NCI-H1694 (cell line): ENCODE results near the gene LYPD8.

Experiments
- DNase-seq: peaks from one replicate; lab custom pipeline; 2025; lab: John Stamatoyannopoulos, UW

The LYPD8 gene

DNA sequence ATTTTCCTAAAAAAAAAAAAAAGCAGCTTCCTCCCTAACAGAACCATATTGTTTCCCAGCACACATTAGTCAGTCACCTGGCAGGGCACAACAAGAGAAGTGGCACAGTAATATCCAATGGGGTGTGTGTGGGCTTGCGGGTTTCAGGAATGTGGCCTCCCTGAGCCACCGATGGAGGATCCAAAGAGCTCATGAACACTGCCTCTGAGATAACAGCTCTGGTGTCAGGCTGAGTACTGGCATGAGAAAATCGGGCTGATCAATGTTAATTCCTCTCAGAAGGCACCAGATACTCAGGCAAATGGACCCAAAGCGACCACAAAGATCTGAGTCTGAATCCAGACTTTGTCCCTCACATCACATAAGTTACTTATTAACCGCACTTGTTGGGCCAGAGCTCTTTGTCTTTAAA is 2.2 kb upstream of the LYPD8 start:
- DNase-seq, result no peak

DNA sequence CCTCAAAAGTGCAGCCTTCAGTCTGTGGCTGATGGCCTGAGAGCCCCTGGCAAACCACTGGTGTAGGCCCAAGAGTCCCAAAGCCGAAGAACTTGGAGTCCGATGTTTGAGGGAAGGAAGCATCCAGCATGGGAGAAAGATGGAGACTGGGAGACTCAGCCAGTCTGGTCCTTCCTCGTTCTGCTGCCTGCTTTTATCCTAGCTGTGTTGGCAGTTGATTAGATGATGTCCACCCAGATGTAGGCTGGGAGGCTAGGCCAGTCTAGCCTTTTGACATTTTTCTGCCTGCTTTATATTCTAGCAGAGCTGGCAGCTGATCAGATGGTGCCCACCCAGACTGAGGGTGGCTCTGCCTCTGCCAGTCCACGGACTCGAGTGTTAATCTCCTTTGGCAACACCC is 1.1 kb upstream of the LYPD8 start:
- DNase-seq, result no peak

DNA sequence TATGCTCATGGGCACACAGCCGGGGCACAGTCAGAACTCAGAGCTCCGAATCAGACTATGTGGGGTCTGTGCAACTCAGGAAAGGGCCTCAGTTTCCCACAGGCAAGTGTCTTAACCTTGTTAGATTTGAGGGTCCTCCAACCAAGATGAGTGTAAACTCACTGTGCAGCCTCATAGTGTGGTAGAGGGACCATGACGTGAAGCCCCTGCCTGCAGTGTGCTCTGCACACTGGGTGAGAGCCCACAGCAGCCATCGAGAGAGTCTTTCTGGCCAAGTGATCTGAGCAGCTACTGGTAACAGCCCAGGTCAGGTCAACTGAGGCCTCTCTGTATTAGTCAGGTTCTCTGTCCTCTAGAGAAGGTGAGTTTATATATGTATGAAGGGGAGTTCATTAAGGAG is 592 bp upstream of the LYPD8 start:
- no peak for DNase-seq

DNA sequence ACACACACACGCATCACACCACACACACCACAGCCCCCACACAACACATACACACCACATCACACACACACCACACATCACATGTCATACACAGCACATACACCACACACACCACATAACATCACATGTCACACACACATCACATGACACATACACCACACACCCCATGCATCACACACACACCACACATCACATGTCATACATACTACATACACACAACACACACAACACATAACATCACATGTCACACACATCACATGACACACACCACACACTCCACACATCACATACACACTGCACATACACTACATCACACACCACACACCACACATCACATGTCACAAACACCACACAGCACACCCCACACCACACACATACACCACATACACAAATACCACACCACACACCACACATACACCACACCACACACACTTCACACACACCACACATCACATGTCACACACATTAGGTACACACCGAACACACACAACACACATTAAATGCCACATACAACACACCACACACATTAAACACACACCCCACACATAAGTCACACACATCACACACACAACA is 1.8 kb downstream of the LYPD8 start:
- no peak for DNase-seq

DNA sequence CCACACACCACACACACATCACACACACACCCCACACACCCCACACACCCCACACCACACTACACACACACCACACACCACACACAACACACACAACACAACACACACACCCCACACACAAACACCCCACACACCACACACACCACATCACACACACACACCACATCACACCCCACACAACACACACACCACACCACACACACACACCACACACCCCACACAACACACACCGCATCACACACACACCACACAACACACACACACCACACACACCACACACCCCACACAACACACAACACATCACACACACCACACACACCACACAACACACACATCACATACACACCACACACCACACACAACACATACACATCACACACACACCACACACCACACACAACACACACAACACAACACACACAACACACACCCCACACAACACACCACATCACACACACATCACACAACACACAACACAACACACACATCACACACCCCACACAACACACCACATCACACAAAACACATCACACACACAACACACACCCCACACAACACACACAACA is 2.4 kb downstream of the LYPD8 start:
- no peak for DNase-seq

DNA sequence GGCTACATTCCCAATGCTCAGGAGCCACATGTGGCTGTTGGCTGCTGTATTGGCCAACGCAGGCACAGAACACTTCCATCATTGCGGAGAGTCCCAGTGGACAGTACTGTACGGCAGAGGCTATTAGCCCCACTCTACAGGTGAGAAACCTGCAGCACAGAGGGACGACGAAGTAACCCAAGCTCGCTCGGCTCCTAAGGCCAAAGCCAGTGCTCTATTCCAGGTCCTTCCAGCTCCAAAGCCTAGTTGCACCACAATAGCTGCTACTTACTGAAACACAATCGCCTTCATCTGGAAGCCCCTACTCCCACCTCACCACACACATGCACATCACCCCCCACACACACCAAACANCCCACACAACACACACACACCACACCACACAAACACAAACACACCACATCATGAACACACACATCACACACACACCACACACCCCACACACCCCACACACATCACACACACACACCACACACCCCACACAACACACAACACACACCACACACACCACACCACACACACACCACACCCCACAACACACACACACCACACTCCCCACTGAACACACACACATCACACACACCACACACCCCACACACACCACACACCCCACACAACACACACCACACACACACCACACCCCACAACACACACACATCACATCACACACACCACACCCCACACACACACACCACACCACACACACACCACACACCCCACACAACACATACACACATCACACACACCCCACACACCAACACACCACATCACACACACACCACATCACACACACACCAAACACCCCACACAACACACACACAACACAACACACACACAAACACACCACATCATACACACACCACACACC is 3.2 kb downstream of the LYPD8 start:
- no peak for DNase-seq

DNA sequence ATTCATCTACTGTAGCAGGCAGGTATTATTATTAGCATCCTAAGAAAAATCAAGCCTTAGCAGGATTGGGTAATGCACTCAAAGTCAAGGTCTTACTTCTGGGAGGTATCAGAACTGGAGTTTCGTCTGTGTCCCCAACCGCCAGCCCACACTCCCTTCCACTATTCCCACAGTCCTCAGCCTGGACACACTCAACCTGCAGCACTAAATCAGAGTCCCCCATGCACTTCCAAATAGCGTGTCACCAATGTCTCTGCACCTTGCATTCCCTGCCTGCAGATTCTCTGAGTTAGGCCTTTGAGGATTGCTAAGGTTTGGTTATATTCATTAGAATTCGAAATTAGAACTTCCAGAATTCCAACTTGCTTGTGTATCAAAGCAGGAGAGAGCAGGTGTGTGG is 3.9 kb downstream of the LYPD8 start:
- DNase-seq, result no peak

DNA sequence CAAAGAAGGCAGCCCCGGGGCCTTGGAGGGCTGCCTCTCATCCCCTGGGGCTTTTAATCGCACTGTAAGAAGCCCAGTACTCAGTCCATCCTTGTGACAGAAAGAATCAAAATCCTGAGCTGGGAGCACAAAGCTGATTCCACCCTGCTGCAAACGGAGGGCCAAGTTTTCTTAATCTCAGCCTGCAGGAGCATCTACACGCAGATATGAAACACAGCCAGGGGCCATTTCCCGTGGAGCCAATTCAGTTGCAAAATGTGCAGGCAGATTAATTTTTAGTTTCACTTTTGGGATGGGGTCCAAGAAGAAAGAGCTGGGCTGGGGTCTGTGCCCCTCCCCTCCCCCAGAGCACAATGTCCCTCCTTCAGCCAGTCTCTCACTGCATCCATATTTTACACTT is 4.4 kb downstream of the LYPD8 start:
- DNase-seq, result no peak

DNA sequence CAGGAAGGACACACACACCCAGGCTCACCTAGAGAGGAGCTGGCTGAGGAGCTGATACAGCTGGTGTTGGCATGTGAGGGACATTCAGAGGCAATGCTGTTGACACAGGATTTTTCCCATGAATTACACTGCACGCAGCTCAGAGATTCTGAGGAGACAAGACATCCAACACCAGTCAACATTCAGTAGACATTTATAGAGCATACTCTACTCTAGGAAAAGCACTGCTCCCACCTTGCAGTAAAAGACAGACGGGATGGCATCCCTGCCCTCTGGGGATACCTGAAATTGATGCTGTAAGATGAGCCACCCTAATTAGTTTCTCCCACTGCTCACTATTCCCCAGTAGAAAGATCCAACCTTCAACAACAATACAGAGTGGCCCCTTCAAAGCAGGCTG is 5.1 kb downstream of the LYPD8 start:
- DNase-seq, result no peak

DNA sequence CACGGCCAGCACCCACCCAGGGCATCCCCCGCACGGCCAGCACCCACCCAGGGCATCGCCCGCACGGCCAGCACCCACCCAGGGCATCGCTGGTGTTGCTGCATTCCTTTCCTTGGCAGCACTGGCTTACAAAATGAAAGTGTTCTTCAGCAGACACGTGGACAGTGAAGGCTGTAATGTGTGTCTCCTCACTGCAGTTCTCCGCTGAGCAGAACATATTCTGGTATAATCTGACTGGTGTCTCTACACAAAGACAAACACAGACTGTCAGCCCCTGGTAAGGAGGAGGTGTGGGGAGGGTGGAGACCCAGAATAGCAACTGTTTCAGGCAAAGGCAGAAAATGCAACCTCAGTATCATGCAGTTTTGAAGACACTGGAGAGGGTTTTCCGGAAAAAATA is 7.3 kb downstream of the LYPD8 start:
- no peak for DNase-seq

DNA sequence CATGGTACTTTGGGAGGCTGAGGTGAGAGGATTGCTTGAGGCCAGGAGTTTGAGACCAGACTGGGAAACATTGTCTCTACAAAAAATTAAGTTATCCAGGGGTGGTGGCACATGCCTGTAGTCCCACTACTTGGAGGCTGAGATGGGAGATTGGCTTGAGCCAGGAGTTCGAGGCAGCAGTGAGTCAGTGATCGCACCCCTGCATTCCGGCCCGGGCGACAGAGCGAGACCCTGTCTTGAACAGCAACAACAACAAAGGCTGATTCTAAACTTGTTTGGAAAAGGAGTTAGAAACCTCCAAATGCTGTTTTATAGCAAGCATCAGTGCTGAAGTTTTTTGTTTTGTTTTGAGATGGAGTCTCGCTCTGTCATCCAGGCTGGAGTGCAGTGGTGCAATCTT is 14.7 kb downstream of the LYPD8 start:
- no peak for DNase-seq

DNA sequence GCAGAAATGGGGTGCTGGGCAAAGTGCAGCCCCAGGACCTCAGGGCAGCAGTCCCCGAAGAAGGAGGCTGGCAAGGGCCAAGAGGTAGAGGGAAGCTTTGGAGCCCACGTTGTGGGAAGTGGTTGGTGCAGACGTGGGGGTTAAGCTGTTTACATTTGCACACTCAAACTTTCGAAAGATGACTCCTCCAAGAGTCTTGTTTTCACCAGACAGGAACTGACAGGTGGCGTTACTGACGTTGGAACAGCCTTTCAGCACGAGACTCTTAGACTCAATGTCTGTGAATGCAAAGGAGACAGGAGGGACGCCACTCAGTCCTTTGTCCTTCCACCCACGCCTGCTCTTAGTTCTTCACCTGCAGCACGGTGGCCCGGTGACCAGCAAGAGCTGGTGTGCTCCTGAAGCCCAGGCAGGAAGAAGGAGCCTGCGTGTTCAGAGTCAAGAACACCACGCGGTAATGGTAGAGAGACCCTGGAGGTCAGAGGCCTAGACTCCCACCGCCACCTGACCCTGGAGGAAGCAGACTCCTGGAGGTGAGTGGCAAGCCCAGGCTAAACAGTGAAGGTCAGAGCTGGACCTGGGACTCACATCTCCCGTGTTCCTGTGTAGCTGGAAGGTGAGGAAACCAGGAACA is 15.9 kb downstream of the LYPD8 start:
- no peak for DNase-seq

DNA sequence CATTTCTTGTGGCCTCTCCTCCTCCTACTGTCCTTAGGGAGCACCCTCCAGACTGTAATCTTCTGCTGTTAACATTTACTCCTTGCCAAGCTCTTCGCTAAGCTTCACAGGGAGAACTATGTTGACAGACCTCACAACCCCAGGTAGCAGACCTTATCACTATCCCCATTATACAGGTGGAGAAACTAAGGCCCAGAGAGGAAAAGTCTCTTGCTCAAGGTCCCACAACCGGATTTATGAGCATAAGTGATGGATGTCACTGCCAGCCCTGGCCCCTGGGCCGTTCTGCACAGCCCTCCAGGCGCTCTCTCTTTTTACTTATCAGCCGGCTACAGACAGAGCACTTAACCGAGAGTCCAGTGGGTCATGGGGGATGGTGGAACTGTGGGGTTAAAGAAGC is 18.1 kb downstream of the LYPD8 start:
- no peak for DNase-seq

DNA sequence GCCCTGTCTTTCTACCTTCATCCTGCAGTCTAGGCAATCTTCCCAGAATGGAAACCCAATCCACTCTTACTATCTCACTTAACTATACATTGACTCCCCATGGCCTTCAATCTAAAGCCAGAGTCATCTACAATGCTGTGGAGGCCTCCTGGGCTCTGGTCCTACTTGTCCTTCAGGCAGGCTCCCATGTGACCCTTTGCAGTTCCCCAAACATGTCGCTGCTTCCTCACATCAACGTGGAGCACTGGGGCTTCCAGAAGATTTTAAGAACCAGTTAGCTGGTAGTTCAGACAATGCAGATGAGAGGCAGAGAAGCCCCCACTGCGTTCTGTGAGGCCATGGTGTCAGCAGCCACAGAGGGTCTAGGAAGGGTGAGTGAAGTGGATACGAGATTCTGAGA is 18.6 kb downstream of the LYPD8 start:
- DNase-seq, result no peak

DNA sequence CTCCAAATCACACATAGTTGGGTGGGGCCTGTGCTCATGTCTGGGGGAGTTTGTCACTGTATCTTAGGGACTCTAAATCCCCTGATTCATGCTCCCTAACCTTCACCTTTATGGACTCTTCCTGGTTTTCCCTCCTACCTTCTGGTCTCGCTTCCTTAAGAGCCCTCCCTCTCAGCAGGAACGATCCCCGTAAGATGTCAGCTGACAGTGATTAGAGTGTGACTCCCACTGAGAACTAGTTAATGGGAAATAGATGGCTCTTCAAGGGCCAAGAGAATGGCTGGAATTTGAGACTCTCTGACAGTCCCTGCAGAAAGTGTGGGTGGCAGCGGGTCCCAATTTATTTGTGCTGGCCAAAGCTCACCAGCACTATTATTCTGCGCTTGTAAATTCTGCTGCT is 22.0 kb downstream of the LYPD8 start:
- DNase-seq, result no peak

DNA sequence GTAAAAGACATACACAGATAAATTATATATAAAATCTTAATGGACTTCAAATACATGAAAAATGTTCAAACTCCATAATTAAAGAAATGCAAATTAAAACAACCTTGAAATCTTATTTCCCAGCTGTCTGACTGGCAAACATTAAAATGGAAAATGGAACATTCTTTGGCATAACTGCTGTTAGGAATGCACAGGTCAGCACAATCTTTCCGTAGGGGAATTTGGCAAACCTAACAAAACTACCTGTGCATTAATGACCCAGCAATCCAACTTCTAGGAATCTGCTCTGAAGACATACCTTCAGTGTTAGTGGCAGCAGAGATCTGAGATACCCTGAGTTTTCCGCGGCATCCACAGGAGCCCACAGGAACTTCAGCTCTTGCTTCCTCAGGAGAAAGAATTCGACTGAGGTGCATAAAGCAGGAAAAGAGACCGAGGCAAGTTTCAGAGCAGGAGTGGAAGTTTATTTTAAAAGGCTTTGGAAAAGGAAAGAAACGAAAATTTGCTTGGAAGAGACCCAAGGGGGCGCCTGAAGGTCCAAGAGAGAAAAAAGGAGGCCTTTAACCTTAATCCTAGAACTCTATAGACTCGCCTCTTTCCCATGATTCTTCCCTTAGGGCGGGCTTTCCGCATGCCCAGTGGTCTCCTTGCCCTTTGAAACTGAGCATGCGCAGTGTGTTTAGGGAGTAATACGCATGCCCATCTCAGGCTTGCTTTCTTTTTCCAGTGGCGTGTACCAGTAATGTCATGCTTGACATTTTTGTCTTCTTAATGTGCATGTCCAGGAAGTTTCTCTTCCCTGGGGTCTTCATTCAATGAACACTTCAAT is 24.8 kb downstream of the LYPD8 start:
- DNase-seq, result peak; percentile 46

DNA sequence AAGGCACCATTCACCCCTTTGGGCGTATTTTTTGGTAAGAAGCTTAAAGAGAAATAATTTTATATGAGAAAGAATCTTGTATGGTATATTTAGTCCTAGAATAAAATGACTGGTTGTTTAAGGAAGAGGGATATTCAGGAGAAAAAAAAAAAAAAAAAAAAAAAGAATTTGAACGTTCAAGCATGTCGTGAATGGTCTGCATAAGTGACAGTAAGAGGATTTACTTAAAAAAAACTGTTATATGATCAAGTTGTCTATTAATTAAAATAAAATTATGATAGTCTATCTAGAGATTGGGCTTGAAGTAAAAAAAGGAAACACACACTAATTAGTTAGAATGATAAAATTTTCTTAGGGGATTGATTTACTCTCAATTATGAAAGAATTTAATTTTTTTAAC is 41.3 kb downstream of the LYPD8 start:
- no peak for DNase-seq

DNA sequence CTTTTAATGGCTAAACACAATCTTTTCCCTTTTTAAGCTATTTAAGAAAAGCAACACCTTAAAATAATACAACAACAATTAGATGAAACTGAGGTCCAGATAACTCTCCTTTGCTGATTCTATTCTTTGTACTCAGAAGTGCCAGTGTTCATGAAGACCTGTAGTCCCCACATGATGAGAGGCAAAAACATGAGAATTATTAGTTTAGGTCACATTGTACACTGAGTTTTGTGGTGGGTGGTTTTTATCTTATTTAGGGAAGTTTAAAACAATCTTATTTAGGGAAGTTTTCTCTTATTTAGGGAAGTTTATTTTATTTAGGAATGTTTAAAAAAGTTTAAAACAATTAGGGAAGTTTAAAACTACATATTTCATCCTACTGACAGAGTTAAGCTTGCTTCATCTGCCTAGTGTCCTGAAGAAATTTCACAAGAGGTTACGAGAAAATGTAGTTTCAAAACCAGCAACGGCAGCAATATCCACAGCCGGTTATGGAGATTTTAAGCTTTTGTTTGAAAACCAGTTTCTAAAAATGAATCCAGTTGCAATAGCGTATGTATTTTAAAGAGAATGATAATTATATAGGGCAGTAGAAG is 45.2 kb downstream of the LYPD8 start:
- no peak for DNase-seq

DNA sequence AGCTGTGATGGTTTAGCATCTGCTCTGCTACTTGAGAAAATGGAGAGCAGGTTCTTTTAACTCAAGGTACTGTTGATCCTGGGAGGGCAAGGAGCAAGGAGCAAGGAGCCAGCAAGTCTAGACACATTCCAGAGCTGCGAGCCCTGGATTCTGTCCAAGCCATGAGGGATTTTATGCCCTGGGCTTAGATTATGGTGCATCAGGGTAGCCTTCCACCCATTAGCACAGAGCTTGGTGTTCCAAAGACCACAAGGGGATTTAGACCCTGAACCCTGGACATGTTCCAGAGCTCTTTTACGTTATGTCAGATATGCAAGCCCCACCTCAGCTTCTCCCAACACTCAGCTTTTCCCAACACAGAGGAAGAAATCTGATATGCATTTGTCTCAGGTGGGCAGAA is 51.0 kb downstream of the LYPD8 start:
- no peak for DNase-seq

DNA sequence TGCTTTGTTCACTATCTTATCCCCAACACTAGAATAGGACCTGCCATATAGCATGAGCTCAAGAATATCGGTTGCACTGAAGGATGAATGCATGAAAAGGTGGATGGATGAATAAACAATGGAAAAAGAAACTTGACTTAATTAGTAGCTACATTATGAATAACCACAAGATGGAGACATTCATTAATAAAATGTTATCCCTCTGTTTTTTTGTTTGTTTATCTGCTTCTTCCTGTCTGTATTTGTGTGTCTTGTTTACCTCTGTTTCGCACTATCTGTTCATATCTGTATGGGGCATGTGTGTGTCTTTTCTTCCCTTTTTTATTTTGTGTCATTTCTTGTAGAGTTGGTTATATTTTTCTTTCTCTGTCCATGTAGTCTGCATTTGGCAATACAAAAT is 51.9 kb downstream of the LYPD8 start:
- DNase-seq, result no peak

DNA sequence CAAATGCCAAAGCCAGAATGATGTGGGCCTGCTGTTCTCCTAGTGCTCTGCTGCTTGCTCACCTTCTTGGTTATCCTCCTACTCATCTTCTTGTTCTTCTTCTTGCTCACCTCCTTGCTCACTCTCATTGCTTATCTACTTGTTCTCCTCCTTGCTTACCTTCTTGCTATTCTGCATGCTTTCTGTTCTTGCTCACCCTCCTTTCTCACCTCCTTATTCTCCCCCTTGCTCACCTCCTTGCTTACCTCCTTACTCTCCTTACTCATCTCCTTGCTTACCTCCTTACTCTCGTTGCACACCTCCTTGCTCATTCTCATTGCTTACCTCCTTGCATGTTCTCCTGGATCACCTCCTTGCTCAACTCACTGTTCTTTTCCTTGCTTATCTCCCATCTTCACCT is 52.8 kb downstream of the LYPD8 start, which contains the start of gene OR14I1:
TSS of gene OR14I1 (minus strand) at position 53 of the 400 bp plus-strand sequence.
- DNase-seq, result no peak

DNA sequence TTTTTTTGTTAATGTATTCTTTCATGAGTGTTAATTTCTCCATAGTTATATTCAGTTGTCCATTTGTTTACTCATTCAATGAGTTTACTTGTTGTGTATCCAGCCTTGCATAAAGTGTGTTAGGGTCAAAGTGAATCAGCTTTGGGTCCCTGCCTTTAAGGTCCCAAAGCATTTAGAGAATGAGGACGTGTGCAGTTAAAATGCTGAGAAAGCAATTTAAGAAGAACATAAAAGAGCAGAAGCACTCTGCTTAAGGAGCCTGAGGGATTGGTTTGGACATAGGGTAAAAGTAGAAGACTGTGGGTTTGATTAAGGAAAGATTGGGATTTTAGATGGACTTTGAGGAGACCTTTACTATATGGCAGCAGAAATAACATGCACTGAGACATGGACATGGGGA is 56.5 kb downstream of the LYPD8 start:
- DNase-seq, result no peak
